ENCODE measurements around the gene WDTC1.
"Not testable (repeated sequence)": the region's sequence is repeated elsewhere in the genome, so short reads cannot be mapped to it uniquely, and the experiment has no call there.

WDTC1 gene, protein sequence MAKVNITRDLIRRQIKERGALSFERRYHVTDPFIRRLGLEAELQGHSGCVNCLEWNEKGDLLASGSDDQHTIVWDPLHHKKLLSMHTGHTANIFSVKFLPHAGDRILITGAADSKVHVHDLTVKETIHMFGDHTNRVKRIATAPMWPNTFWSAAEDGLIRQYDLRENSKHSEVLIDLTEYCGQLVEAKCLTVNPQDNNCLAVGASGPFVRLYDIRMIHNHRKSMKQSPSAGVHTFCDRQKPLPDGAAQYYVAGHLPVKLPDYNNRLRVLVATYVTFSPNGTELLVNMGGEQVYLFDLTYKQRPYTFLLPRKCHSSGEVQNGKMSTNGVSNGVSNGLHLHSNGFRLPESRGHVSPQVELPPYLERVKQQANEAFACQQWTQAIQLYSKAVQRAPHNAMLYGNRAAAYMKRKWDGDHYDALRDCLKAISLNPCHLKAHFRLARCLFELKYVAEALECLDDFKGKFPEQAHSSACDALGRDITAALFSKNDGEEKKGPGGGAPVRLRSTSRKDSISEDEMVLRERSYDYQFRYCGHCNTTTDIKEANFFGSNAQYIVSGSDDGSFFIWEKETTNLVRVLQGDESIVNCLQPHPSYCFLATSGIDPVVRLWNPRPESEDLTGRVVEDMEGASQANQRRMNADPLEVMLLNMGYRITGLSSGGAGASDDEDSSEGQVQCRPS

DNA sequence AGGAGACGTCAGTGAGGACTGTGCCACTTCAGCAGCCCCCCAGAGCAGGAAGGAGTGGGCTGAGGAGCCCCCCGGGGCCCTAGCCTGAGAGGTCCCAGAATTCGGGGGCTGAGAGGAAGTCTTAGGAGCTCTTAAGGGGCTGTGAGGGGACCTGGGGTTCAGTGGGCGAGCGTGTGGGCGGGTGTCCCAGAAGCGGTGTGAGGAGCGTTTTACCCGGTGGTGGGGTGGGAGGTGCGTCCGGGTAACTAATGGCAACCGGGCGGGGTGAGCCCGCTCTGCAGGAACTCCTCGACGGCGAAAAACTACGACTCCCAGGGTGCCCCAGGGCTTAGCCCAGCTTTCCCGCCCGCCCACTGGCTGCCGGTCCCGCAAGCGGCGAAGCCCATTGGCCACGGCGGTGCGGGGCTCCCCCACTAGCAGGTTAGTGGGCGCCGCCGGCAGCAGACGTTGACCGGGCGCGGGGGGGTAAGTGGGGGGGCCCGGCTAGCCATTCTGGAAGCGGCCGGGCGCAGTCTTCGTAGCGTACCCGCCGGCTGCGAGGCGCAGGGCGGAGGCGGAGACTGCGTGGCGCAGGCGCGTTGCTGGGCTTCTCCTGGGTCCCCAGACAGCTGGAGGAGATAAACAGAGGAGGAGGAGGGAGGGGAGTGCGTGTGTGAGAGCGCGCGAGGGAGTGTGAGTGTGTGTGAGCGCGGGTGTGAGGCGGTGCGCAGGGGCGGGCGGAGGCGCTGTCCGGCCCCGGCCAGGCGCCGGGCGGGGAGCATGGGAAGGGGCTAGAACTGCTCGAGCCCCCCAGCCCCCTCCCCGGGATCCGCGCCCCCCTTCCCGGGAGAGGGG, at the start of gene WDTC1:
Gene WDTC1 (plus strand): TSS at position 584 of the 834 bp plus-strand sequence. CDS start 26,423 bp downstream, outside the sequence.
- peak; percentile 95 to 100 (median 99) for DNase-seq
- intact Hi-C loops (cut with DNase I): loop anchor here (10.0 kb wide), 1 partner anchor 539 kb away; the partner anchor contains the start of gene ARID1A

DNA sequence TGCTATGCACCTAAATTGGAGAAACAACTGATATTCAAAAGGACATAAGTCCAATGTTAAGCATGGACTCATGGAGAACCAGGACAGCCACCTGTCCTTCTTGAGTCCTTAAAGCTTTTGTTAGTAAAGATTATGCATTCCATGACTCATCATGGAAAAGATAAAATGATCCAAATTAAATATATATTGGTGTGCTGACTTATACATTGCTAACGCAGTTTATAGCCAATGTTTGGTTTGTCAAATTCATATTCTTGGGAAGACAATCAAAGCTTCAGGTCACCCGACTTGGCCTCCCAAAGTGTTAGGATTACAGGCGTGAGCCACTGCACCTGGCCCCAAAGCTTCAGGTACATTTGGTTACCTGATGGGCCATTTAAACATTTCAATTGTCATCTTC, 49.8 kb upstream of the WDTC1 start:
- intact Hi-C loops (cut with DNase I); DNase-seq: not testable (repeated sequence)

DNA sequence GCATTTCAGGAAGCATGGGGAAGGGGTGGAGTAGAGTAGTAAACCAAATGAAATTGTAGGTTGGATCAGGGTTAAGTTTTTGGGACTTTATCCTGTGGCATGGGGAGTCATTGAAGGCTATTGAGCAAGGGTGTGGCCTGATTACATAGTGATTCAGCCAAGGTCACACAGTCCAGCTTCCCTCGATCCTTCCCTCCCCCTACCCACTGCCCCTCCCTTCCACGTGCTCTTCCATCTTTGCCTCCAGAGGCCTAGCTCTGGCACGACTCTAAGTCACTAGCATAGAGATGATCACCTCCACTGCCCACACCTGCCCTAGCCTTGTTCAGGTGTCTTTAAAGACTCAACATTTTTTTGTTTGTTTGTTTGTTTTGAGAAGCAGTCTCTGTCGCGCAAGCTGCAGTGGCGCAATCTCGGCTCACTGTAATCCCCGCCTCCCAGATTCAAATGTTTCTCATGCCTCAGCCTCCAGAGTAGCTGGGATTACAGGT, 42.3 kb upstream of the WDTC1 start:
- intact Hi-C loops (cut with DNase I): no loop called here
- DNase-seq: no peak

DNA sequence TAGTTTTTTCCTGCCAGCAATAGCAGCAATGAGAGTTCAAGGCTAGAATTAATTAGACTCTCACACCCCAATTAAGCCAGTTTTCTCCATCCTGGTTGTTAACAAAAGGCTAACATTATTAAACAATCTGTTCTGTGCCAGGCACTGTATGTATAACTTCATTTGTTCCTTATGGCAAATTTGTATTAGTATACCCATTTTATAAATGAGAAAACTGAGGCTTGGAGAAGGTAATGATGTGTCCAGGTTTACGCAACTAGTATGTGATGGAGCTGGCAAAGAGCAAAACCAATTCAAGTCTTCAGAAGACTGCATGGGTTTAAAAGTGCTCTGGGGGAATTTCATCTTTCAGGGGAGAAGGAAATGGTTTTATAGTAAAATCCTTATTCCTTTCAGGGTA, 41.2 kb upstream of the WDTC1 start:
- intact Hi-C loops (cut with DNase I): no loop called here
- DNase-seq: no peak

DNA sequence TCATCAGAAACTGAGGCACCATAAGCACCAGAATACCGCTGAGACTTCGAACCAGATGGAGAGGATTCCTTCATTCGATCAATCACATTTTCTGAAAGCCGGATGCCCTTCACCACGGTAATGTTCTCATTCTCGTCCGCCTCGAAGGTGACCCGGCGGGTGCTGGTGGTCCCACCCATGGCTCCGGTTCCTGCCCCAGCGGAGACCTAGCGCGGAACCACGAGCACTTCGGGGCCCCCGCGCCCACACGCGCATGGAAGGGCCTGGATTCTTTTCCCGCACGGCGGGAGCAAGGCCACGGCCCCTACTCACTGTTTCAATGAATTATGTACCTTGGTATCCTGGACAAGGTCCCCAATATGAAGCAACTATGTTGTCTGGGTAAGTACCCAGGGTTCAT, 33.1 kb upstream of the WDTC1 start:
- no peak for DNase-seq
- intact Hi-C loops (cut with DNase I): no loop called here

DNA sequence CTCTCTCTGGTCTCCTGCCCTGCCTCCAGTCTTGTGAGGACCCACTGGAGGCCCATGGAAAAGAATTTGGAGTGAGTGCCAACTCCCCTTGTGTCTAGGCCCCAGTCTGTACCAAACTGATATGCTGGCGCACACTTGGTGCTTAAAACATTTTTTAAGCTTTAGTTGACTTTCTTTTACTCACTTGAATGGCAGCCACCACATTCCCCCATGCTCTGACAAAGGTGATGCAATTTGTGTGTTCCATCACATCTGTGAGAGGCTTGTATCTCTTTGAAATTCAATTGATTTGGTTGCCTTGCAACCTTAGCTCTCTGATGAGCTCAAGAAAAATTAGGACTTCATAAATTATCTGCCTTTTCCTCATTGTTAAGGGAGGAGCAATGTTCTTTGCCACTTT, 30.5 kb upstream of the WDTC1 start:
- intact Hi-C loops (cut with DNase I): no loop called here

DNA sequence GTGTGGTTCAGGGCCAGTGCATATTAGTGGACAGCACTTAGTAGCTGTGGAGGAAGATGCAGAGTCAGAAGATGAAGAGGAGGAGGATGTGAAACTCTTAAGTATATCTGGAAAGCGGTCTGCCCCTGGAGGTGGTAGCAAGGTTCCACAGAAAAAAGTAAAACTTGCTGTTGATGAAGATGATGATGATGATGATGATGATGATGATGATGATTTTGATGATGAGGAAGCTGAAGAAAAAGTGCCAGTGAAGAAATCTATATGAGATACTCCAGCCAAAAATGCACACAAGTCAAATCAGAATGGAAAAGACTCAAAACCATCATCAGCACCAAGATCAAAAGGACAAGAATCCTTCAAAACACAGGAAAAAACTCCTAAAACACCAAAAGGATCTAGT, 27.2 kb upstream of the WDTC1 start:
- intact Hi-C loops (cut with DNase I); DNase-seq: not testable (repeated sequence)

More for the DNA sequence above, 30.5 kb upstream of the WDTC1 start:
- no peak for DNase-seq

DNA sequence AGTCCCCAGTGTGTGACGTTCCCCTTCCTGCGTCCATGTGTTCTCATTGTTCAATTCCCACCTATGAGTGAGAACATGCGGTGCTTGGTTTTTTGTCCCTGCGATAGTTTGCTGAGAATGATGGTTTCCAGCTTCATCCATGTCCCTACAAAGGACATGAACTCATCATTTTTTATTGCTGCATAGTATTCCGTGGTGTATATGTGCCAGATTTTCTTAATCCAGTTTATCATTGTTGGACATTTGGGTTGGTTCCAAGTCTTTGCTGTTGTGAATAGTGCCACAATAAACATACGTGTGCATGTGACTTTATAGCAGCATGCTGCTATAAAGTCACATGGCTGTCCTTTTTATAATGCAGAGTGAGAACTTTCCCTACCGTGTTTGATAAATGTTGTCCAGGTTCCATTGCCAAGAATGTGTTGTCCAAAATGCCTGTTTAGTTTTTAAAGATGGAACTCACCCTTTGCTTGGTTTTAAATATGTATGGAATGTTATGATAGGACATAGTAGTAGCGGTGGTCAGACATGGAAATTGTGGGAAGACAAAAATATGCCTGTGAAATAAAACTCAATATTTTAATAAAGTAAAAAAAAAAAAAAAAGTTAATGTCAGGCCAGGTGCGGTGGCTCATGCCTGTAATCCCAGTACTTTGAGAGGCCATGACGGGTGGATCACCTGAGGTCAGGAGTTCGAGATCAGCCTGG, 26.1 kb upstream of the WDTC1 start:
- intact Hi-C loops (cut with DNase I); DNase-seq: not testable (repeated sequence)

DNA sequence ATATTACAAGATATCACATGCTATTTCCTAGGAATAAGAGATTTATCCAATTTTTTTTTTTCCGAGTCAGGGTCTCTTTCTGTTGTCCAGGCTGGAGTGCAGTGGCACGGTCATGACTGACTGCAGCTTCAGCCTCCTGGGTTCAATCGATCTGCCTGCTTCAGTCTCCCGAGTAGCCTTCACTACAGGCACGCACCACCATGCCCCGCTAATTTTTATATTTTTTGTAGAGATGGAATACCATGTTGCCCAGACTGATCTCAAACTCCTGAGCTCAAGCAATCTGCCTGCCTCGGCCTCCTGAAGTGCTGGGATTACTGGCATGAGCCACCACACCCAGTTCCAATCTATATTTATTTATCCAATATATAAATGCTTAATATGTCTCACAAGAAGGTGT, 18.0 kb upstream of the WDTC1 start:
- intact Hi-C loops (cut with DNase I): no loop called here
- no peak for DNase-seq

DNA sequence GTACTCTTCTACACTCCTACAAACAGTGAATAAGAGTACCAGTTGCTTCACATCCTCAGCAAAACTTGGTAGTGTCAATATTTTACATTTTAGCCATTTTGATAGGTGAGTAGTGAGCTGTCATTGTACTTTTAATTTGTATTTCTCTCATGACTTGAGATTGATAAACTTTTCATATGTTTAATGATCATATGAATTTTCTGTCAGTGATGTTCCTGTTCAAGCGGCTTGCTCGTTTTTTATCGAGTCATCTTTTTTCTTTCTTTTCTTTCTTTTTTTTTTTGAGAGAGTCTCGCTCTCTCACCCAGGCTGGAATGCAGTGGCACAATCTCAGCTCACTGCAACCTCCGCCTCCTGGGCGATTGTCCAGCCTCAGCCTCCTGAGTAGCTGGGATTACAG, 17.0 kb upstream of the WDTC1 start:
- intact Hi-C loops (cut with DNase I): no loop called here
- DNase-seq: no peak

DNA sequence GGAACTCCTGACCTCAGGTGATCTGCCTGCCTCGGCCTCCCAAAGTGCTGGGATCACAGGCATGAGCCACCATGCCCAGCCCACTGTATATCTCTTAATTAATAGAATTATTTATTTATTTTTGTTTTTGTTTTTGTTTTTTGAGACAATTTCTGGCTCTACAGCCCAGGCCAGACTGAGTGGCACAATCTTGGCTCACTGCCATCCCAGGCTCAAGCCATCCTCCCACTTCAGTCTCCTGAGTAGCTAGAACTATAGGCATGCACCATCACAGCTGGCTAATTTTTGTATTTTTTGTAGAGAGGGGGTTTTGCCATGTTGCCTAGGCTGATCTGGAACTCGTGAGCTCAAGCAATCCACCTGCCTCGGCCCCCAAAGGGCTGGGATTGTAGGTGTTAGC, 15.7 kb upstream of the WDTC1 start:
- intact Hi-C loops (cut with DNase I): no loop called here
- DNase-seq: no peak

DNA sequence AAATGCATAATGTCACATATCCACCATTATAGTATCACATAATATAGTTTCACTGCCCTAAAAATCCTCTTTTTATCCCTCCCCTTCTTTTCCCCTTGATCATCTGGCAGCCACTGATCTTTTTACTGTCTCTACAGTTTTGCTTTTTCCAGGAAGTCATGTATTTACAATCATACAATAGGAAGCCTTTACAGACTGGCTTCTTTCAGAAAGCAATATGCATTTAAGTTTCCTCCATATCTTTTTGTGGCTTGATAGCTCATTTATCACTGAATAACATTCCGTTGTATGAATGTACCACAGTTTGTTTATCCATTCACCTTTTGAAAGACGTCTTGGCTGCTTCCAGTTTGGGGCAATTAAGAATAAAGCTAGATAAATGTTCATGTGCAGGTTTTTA, 14.3 kb upstream of the WDTC1 start:
- DNase-seq: no peak
- intact Hi-C loops (cut with DNase I): no loop called here

DNA sequence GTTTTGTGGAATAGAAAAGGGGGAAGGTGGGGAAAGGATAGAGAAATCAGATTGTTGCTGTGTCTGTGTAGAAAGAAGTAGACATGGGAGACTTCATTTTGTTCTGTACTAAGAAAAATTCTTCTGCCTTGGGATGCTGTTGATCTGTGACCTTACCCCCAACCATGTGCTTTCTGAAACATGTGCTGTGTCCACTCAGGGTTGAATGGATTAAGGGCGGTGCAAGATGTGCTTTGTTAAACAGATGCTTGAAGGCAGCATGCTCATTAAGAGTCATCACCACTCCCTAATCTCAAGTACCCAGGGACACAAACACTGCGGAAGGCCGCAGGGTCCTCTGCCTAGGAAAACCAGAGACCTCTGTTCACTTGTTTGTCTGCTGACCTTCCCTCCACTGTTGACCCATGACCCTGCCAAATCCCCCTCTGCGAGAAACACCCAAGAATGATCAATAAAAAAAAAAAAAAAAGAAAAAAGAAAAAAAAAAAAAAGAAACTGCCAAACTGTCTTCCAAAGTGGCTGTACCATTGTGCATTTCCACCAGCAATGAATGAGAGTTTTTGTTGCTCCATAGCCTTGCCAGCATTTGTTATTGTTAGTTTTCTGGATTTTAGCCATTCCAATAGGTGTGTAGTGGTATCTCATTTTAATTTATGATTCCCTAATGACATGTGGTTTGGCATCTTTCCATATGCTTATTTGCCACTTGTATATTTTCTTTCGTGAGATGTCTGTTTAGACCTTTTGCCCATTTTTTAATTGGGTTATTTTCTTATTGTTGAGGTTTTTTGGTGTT, 13.5 kb upstream of the WDTC1 start:
- DNase-seq; intact Hi-C loops (cut with DNase I): not testable (repeated sequence)

DNA sequence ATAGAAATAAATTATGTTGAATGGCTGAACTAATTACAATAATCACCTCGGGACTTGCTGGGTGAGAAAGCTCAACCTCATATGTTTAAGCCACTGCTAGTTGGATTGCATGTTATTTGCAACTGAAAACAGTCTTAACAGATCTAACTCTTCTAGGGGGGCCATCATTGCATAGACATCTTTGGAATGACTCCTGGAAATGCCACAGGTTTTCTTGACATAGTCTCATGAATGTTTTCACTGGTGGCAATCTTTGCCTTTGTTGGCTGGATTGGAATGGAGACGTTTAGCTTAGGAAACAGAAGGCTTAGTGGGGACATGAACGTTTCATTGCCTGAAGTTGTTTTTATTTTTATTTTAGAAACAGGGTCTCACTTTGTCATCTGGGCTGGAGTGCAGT, 8.8 kb upstream of the WDTC1 start:
- no peak for DNase-seq
- intact Hi-C loops (cut with DNase I): no loop called here

DNA sequence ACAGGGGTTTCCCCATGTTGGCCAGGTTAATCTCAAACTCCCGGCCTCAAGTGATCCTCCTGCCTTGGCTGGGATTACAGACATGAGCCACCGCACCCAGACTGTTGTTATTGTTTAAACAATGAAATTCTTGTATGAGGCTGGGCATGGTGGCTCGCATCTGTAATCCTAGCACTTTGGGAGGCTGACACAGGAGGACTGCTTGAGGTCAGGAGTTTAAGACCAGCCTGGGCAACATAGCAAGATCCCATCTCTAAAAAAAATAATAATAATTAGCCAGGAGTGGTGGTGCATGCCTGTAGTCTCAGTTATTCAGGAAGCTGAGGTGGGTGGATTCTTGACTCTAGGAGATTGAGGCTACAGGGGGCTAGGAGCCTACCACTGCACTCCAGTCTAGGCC, 6.7 kb upstream of the WDTC1 start:
- intact Hi-C loops (cut with DNase I): no loop called here

DNA sequence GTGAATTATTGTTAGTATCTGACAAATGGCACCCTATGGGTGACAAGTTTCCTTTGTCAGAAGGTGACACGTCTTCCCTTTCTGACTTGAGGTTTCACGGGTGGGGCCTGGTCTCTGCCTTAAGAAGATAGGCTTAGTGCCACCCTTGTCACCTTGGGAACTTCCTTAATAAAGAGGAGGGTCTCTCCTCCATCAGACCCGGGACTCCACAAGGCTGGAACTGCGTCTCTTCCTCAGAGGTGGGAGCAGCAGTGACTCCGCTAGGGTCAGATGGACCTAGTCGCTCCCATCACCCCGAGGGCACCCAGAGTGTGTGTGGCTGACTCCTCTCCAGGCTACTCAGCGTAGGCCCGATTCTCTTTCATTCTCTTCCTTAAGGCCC, 774 bp upstream of the WDTC1 start:
- intact Hi-C loops (cut with DNase I): loop anchor here (10.0 kb wide), 1 partner anchor 539 kb away; the partner anchor contains the start of gene ARID1A
- DNase-seq: peak in 13 of 42 donors; percentile 3 to 53 (median 15)

More for the DNA sequence above, 6.7 kb upstream of the WDTC1 start:
- no peak for DNase-seq

DNA sequence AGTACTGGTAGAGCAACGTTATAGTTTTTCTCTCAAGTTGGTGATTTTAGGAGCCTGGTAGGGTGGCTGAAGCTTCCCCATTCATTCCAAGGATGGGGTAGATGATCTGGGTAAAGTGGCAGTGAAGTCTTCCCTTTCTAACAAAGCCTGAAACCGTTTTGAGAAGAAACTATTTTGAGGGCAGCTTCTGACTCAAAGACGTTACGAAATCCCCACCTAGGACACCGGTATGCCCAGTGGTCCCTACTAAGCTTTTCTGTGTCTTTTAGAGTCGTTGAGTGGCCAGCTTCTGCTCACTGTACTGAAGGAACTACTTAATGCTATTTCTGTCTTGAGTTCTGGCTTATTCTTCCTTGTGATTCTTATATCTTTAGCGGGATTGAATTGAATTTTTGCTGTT, 1.4 kb downstream of the WDTC1 start:
- no peak for DNase-seq
- intact Hi-C loops (cut with DNase I): loop anchor here (10.0 kb wide), 1 partner anchor 541 kb away; the partner anchor contains the start of gene ARID1A

DNA sequence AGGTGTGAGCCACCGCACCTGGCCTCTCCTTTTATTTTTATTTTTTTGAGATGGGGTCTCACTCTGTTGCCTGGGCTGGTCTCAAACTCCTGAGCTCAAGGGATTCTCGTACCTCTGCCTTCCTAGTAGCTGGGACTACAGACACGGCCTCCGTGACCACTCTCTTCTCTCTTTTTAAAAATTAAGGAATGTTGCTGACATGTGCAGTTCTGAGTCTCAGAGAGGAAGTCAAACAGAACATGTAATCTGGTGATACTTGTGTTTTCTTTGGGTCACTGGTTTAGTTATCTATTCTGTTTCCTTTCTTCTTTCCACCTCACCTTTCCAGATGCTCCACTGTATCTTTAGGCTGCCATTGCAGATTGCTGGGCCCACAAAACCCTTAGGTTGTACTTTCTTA, 2.7 kb downstream of the WDTC1 start:
- no peak for DNase-seq
- intact Hi-C loops (cut with DNase I): loop anchor here (10.0 kb wide), 1 partner anchor 542 kb away; the partner anchor contains the start of gene ARID1A

All from head of caudate nucleus (tissue), 42 donors.